Fibroblast of the aortic adventitia (primary cell): Measurements from ENCODE around the gene POLR1B. TPM values are rescaled to one million over a fixed set of nuclear protein-coding genes. Genes with fewer than 3 reads are reported as not detected.
"Not testable (repeated sequence)": the region's sequence is repeated elsewhere in the genome, so short reads cannot be mapped to it uniquely, and the experiment has no call there.

Source experiments
- DNase-seq: peaks from one replicate; pipeline ENCODE4 v3.0.0-alpha.2; 2010; ENCODE audit warnings: low read depth
- H3K4me3 ChIP-seq: 2 replicates; pipeline ENCODE4 v1.5.1; 2011; ENCODE audit warnings: low read depth, mild to moderate bottlenecking, control low read depth, low read length, moderate library complexity
- CTCF ChIP-seq: IDR thresholded peaks from 2 replicates; pipeline ENCODE4 v1.5.1; 2011; ENCODE audit warnings: mild to moderate bottlenecking, low read length, control low read depth, inconsistent platforms; ENCODE audit not compliant: insufficient read depth
- total RNA-seq: library from RNA; depleted of rRNA; stranded (reverse); fragments of >200 nt; gene quantifications from 2 replicates; pipeline ENCODE4 v1.2.3, GENCODE V29; 2012; ENCODE audit warnings: low replicate concordance

POLR1B gene
- total RNA-seq, 1 donor, result 15.3 TPM

- no peak for DNase-seq
These were observed 25.5 kb upstream of the POLR1B start for GRCh38 chr2:112516801-112517200.

GRCh38 chr2:112518807-112519206 lies 23.5 kb upstream of the POLR1B start:
- H3K4me3 ChIP-seq, result no peak overlapping the region
- no peak for DNase-seq
- TF ChIP-seq CTCF, result no peak

More at GRCh38 chr2:112516801-112517200, 25.5 kb upstream of the POLR1B start:
- no peak overlapping the region for H3K4me3 ChIP-seq
- TF ChIP-seq CTCF, result no peak

- no peak for DNase-seq
- TF ChIP-seq CTCF, result no peak
- H3K4me3 ChIP-seq, result no peak overlapping the region
These were observed 22.8 kb upstream of the POLR1B start for GRCh38 chr2:112519506-112519905.

- no peak for TF ChIP-seq CTCF
- DNase-seq, result no peak
- no peak overlapping the region for H3K4me3 ChIP-seq
These were observed 22.0 kb upstream of the POLR1B start for GRCh38 chr2:112520234-112520783.

GRCh38 chr2:112523291-112523777 lies 18.9 kb upstream of the POLR1B start:
- no peak for DNase-seq
- TF ChIP-seq CTCF, result no peak
- H3K4me3 ChIP-seq, result no peak overlapping the region

- DNase-seq, H3K4me3 ChIP-seq: not testable (repeated sequence)
These were observed 18.0 kb upstream of the POLR1B start for GRCh38 chr2:112524276-112524675.

- no peak for DNase-seq
- TF ChIP-seq CTCF, result no peak
- H3K4me3 ChIP-seq, result no peak overlapping the region
These were observed 13.7 kb upstream of the POLR1B start for GRCh38 chr2:112528541-112528940.
